ENCODE results near the gene TPGS1.

The TPGS1 gene, protein sequence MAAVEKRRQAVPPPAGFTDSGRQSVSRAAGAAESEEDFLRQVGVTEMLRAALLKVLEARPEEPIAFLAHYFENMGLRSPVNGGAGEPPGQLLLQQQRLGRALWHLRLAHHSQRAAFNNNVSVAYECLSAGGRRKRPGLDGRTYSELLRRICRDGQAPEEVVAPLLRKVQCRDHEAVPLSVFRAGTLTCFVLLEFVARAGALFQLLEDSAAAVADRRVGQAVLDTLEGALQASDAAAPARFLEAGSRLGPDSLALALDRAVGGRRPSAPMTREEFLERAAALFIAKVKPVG

DNA sequence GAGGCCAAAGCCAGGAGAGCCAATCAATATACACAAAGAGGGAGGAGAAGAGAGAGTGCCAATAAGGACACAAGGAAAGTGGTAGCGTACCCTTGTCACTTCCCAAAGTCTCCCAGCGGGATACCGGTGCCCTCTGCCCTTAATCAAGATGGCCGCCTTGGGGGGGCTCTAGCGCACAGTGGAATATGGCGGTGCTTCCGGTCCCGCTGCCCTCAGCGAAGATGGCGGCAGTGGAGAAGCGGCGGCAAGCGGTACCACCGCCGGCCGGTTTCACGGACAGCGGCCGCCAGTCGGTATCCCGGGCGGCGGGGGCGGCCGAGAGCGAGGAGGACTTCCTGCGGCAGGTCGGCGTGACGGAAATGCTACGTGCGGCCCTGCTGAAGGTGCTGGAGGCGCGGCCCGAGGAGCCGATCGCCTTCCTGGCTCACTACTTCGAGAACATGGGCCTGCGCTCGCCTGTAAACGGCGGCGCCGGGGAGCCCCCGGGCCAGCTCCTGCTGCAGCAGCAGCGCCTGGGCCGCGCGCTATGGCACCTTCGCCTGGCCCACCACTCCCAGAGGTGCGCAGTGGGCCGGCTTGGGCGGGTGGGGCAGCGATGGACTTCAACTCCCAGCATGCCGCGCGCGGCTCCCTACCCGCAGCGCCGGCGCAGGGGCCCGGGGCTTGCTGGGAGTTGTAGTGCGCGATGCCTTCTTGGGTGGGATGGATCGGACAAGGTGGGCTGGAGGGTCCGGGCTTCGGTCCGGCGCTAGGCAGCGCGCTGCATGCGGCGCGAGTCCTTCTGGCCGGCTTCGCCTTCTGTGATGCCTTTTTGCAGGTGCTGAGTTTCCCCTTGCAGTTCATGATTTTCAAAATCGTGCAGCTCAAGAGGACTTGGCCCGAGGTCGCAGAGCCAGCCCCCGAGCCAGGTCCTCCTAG lies at the start of gene TPGS1:
Gene TPGS1 (plus strand): TSS at position 212 of the 918 bp plus-strand sequence. CDS start 10 bp downstream, at position 222.
- no peak for FAIRE-seq

DNA sequence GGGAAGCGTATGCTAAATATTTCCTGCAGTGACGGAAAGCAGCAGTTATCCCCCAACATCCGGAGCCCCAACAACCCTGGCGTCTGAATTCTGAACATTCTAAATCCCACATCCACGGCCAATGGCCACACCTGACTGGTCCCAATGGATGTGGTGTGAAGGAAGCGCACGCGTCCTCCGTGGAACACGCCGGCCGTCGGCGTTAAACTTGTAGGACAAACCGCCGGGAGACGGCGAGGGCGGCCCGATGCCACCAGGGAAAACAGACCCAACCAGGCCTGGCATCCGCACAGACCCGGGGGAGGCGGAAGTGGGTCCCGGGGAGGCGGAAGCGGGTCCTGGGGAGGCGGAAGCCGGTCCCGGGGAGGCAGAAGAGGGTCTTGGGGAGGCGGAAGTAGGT lies 49.7 kb upstream of the TPGS1 start:
- FAIRE-seq = no peak

DNA sequence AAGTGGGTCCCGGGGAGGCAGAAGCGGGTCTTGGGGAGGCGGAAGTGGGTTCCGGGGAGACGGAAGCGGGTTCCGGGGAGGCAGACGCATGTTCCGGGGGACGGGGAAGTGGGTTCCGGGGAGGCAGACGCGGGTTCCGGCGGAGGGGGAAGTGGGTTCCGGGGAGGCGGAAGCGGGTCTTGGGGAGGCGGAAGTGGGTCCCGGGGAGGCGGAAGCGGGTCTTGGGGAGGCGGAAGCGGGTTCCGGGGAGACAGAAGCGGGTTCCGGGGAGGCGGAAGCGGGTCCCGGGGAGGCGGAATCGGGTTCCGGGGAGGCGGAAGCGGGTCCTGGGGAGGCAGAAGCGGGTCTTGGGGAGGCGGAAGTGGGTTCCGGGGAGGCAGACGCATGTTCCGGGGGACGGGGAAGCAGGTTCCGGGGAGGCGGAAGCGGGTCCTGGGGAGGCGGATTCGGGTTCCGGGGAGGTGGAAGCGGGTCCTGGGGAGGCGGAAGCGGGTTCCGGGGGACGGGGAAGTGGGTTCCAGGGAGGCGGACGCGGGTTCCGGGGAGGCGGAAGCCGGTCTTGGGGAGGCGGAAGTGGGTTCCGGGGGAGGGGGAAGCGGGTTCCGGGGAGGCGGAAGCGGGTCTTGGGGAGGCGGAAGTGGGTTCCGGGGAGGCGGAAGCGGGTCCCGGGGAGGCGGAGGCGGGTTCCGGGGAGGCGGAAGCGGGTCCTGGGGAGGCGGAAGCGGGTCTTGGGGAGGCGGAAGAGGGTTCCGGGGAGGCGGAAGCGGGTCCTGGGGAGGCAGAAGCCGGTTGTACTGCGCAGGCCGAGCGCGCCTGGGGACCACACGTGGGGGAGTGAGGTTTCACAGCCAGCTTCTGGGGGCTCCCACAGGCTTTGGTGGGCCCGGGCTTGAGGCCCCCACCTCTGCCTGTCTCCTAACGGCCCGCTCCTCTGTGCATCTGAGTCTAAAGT lies 48.9 kb upstream of the TPGS1 start:
- no peak for FAIRE-seq

DNA sequence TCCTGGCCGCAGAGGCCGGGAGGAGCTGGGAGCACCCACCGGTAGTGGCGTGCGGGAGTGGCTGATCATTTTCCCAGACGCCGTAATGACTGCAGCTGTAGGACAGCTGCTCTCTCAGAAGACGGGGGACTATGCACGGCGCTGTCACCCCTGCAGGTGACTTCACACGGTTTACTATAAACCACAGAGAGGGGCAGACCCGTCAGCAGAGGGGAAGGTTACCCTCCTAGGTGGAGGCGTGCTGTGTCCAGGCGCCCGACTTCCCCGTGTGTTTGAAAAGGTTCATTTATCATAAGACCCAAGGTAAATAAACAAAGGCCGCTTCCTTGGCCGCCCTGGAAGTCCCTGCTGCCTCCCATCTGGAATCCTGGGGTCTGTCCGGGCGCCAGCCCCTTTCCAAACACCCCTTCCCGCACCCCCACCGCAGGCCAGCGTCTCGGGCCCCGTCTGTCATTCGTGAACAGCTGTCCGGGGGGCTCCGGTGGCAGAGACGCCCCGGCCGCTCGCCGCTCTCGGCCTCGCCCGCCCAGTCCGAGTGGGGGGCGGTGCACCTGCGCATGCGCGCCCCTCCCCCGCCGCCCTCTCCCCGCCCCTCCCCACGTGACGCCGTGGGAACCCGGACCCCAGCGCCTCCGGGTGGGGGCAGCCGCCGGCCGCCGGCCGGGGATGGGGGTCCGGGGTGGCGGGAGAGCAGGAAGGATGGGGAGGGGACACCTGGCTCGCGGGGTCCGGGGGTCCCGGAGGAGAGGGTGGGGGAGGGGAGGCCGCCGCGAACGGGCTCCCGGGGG lies 47.4 kb upstream of the TPGS1 start:
- no peak for FAIRE-seq

DNA sequence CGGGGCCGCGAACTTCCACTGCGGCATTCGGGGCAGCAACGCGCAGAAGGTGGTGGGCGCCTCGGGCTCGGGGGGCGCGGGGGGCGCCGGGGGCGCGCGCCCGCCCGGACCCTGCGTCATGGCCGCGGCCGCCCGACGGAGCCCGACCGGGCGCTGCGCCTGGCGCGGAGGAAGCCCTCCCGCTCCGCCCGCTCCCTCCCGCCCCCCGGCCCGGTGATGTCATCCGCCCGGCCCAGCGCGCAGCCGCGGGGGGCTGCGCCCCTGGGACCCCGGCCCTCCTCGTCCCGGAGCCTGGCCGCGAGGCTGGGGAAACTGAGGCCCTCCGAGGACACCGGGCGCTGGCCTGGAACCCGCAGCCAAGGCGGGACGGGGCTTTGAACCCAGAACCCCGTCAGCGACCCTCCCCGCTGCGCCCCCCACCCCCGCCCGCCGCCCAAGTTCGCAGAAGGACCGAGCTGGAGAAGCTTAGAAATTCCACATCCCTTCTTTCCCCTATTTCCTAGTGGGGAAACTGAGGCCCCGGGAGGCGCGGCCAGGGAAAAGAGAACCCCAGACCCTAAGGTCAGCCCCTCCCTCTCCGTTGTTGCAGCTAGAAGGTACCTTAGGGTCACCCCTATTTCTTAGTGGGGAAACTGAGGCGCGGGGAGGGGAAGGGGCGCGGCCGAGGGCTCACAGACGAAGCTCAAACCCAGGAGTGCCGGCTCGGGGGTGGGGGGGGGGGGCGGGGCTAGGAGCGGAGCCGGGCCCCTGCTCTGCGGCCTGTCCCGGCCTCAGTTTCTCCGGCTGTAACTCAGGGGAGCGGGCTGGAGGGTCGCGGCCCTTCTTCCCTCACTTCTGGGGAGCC lies 46.2 kb upstream of the TPGS1 start, which contains the start of gene SHC2:
Gene SHC2 (minus strand): TSS at position 157 of the 844 bp plus-strand sequence. CDS start 37 bp downstream, at position 120.
- no peak for FAIRE-seq

DNA sequence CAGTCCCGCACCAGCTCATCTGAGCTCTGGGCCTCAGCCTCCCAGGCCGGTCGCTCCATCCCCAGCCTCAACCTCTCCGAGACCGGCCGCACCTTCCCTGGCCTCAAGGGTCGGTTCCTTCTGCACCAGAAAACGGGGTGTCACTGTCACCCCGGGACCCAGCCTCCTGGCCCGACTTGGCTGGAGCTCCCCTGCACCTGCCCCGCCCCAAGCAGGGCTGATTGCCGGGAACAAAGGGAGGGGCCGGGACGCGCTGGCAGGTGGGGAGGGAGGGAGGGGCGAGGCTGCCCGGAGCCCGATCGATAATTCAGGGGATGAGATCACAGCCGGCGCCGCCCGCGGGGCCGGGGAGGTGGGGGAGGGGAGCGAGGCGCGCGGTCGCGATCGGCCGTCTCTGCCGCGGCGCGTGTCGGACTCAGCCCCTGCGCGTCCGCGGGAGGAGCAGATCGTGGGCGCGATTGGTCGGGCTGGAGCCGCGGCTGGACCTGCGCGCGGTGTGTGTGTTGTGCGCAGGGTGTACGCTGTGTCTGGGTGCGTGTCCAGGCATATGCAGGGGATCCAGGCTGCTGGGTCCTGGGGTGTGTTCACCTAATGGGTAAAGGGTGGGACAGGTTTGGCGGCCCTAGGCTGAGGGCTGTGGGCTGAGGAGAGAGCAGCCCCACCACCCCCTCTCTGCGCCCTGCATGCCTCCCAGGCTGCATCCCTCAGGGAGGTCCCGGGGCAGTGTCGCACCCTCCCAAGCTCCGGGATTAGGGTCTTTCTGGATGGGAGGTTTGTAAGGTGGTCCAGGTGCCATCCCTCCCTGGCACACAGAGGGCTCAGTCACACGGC lies 45.4 kb upstream of the TPGS1 start:
- FAIRE-seq = no peak

DNA sequence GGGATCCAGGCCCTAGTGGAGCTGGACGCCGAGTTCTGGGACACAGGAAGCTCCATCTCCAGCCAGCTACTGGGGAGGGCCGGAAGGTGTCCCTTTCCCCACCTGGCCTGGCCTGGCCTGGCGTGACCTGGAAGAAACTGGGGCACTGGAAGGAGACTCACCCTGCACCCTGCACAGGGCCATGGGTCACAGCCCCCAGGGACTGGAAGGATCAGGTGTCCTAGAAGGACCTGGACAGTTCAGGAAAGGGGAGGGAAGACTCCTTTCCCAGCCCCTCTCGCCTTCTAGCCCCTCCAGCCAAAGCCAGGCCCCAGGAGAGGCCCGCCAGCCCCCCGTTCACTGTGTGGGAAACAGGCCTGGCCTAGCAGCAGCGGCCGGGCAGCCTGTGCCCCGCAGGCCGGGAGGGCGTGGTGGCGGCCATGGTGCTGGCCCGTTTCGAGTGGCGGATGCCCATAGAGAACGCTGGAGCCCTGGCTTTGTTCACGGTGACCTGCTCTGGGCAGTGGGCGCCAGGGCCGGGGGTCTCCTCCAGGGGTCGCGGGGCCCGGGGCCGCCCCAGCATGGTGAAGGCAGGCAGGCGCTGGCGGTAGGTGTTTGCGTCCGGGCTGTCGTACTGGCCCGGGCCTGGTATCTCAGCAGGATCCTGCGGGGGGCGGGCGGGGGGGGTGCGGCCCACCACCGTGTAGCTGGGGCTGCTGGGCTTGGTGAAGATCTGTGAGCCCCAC lies 43.7 kb upstream of the TPGS1 start:
- FAIRE-seq = no peak

DNA sequence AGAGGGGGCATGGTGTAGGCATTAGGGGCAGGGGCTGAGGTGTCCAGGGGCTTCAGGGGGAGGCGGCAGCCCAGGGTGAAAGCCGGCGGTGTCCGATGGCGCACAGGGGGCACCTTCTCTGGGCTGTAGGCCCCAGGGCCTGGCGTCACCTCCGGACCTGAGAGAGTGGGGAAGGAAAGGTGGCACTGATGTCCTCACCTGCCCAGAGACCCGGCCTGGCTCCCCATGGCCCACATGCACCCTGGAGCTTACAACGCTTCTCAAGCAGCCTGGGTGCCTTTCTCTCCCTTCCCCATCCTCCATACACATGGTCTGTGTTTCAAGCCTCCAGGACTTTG lies 43.1 kb upstream of the TPGS1 start:
- no peak for FAIRE-seq

DNA sequence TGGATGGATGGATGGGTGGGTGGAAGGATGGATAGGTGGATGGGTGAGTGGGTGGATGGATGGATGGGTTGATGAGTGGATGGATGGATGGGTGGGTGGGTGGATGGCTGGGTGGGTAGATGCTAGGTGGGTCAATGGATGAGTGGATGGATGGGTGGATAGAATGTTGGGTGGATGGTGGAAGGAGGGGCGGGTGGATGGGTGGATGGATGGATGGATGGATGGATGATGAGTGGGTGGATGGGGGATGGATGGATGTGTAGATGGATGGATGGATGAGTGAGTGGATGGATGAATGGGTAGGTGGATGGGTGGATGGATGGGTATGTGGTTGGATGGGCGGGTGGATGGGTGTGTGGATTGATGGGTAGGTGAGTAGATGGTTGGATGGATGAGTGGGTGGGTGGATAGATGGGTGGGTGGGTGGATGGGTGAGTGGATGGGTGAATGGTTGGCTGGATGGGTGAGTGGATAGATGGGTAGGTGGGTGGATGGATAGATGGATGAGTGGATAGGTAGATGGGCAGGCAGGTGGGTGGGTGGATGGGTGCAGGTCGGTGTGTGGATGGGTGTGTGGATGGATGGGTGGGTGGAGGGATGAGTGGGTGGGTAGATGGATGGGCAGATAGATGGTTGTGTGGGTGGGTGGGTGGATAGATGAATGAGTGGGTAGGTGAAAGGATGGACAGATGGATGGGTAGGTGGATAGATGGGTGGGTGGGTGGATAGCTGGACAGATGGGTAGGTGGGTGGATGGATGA lies 42.1 kb upstream of the TPGS1 start:
- no peak for FAIRE-seq

DNA sequence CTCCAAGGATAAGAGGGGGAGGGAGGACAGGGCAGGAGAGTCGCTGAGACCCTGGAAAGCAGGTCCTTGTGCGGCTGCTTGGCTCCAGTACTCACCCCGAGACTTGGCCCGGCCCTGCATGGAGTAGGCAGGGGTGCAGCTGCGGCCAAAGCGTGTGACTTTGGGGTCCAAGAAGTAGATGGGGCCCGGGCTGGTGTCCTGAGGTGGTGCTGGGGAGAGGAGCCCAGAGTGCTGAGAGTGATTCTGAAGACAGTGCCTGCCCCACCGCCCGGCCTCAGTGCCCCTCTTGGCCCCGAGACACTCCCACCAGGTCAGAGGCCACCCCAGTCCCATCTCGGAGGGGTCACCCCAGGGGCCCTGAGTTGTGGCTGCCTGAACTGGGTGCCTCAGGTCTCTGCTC lies 39.7 kb upstream of the TPGS1 start:
- no peak for FAIRE-seq

DNA sequence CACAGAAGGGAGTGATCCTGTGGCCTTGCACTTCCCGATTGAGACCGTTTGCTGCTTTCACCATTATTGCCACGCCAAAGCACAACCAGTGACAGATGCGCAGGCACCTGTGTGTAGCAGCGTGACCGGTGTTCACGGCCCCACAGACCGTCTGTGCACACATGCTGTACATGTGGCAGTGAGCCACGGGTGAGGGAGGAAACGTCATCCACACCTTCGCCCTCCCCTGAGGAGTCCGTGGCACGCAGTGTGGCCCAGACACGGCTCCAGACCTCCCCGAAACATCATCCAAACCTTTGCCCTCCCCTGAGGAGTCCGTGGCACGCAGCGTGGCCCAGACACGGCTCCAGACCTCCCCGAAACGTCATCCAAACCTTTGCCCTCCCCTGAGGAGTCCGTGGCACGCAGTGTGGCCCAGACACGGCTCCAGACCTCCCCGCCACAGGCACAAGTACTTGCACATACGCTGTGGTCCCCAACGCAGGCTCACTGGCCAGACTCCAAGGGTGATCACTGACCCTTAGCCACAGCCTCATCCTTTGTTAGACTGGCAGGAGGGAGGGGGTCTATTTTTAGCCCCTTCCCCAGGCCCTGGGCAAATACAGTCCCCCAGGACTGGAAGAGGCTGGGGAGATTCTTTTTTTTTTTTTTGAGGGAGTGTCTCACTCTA lies 38.6 kb upstream of the TPGS1 start:
- FAIRE-seq = no peak

DNA sequence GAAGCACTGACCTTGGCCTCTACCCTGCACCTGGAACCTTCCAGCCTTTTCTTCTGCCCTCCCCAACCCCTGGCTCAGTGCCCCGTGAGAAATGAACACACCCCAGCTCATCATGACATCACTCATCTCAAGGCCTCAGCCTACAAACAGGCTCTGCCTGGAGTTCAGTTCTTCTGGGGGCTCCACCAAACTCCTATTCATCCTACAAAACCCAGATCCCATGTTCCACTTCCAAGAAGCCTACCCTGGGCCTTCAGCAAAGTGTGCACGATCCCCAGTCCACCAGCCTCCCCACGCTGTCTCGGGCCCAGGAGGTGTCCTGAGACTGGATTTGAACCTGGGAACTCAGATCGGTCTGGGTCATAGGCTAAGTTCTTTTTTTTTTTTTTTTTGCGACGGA lies 37.5 kb upstream of the TPGS1 start:
- FAIRE-seq = no peak

DNA sequence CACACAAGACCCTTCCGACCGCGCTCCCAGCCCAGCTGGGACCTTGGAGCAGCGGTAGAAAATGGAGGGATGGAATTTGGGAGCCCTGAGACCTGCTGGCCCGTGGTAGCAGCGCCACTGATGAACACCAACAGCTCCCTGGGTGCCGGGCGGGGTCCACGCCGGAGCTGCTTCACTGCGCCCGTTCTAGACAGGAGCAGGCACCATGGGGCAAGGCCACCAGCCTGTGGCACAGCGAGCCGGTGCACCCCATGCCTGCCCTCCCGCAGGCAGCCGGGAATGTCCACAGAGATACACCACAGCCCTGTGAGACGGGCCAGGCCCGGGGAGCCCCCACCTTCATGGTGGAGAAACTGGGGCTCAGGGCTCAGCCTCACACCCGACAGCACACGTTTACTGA lies 36.6 kb upstream of the TPGS1 start:
- no peak for FAIRE-seq

DNA sequence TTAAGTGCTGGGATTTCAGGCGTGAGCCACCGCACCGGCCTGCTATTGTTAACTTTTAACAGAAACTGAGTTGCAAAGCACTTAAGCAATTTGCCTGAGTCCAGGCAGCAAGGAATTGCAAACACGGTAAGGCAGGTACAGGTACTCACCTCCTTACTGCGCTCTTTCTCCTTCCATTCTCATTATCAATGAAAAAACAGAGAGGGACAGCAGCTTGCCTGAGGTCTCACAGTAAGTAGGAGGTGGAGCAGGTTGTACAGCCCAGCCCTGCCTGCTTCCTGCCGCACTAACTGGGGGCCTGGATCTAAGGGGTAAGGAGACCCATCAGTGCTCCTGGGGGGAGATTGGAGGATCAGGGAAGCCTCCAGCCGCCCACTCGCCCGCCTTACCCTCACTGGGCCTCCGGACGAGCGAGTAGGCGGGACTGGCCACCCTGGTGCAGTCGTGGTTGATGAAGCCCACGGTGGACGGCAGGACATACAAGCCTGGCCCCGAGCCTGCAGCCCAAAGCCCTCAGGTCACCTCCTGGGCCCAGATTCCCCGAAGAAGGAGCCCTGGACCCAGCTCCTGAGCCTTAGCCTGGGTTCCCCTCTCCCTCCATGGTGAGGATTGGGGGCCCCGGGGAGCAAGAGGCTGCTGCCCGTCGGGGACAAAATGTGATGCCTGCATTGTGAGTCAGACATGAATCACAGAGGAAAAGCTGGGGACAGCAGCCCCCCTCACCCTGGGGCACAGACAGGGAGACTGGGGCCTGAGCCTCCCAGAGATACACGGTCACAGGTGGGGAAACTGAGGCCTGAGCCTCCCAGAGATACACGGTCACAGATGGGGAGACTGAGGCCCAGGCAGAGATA lies 35.1 kb upstream of the TPGS1 start:
- FAIRE-seq = no peak

DNA sequence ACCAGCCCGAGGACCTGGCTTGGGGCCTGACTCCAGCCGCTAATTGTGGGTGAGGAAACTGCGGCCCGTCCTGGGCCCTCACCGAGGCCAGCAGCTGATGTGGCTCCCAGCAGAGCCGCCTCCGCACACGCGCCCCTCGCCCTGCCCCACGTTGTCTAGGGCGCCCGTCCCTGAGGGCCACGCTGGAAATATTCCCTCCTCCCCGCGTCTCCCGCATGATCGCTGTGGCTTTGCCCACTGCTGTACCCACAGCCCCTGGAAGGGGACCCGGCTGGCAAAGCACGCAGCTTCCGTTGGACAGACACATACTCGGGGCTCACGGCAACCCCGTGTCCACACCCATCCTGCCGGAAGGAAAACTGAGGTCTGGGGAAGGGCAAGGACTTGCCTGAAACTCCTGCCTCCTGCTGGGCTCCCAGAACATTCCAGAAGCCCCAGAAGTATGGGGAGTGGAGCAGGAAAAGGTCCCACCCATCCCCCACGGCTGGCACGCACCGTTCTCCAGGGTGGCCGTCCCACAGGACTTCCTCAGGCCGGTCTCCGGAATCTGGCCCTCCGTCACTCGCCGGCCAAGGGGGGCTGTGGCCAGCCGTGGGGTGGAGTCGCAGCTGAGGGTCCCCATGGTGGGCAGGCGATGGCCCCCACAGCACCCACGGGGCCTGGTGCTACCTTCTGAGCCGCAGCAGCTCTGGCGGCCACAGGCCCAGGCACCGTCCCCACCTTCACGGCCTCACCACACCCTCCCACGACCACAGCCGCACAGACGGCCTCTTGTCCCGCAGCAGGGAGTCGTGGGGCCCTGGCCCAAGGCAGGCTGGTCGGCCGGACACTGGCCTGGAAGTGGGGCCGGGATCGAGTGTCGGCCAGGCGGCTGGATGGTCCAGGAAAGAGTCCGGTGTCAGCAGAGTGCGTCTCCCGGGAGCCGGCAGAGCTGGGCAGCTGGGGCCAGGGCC lies 32.9 kb upstream of the TPGS1 start:
- FAIRE-seq = no peak

DNA sequence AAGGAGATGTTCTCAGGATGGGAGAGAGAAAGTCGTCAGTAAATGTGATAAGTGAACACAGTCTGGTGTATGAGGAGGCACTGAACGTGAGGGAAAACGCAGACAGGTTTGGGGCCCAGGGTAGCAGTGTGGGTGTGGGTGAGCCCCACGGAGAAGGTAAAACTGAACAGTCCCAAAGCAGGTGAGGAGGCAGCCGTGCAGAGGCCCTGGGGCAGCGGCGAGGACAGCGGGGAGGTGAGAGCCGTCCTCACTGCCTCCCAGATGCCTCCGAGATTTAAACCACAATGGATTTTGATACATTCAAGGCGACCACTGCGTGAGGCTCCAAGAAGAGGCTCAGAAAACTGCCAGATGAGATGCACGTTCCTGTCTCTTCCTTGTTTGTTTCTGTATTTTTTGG lies 31.9 kb upstream of the TPGS1 start:
- no peak for FAIRE-seq
